ENCODE data around the gene SPRY4. TPM values are rescaled to one million over a fixed set of nuclear protein-coding genes. Genes with fewer than 3 reads are reported as not detected.
A peak's percentile ranks its signal among the peaks of the same experiment; 100 is the strongest.
"Not testable (repeated sequence)": the region's sequence is repeated elsewhere in the genome, so short reads cannot be mapped to it uniquely, and the experiment has no call there.

SPRY4 gene
- total RNA-seq, 3 donors from 2014 or later = 10.7 to 13.8 (median 11.6) TPM

DNA sequence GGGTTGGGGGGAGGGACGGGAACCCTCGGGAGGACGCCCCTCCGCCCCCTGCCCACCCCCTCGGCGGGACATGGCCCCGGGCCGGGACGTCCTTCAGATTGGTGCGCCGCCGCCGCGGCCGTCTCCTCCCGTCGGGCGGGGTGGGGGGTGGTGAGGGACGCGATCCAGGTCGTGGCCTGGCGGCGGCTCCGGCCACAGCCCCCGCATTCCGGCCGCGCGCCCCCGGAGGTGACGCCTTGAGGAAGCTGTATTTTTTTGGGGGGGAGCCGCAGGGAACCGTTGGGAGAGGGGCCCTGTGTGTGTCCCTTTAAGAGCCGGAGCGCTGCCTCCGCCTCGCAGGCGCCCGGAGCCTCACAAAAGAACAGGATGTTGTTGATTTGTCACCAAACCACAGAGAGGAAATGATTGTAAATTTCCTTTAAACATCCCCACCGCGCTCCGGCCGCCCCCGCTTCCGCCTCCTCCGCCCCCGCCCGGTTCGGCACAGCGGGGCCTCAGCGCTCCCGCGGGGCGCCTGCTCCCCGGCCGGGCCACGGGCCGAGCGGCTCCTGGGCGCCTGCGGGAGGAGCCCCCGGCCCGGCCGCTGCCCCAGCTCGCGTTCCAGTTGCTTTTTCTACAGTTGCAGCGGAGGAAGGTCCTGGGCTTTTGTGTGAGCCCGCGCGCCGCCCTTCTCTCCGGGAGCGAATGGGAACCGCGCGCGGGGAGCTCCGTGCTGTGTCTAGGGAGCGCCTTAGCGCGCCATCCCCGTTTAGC is 32.1 kb upstream of the SPRY4 start:
- TF ChIP-seq, protein P1, sequence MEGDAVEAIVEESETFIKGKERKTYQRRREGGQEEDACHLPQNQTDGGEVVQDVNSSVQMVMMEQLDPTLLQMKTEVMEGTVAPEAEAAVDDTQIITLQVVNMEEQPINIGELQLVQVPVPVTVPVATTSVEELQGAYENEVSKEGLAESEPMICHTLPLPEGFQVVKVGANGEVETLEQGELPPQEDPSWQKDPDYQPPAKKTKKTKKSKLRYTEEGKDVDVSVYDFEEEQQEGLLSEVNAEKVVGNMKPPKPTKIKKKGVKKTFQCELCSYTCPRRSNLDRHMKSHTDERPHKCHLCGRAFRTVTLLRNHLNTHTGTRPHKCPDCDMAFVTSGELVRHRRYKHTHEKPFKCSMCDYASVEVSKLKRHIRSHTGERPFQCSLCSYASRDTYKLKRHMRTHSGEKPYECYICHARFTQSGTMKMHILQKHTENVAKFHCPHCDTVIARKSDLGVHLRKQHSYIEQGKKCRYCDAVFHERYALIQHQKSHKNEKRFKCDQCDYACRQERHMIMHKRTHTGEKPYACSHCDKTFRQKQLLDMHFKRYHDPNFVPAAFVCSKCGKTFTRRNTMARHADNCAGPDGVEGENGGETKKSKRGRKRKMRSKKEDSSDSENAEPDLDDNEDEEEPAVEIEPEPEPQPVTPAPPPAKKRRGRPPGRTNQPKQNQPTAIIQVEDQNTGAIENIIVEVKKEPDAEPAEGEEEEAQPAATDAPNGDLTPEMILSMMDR (IDR thresholded peaks at IDR 0.05) = no peak
- intact Hi-C loops (cut with DNase I, micrococcal nuclease) = no loop called here

DNA sequence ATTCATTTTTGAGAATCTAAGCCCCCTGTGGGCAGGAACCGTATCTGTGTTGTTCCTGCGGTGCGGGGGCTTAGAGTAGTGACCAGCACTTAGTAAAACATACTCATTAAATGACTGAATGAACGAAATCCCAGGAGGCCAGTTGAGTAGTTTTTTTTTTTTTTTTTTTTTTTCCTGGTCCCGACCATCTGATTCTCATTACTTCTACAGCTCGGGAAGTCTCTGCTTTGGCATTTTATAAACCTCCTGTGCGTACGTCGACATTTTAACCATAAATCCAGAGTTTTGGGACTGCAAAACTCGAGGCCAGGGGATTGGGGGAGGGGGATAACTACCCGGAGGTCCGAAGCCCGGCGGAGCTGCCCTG is 31.5 kb upstream of the SPRY4 start:
- no peak for ATAC-seq
- no peaks in the 10 kb centered on the region for H3K9me3 ChIP-seq
- H3K36me3 ChIP-seq (ENCODE audit: low read depth) = no peaks in the 10 kb centered on the region
- H3K4me3 ChIP-seq = peak overlapping the region; percentile 30
- intact Hi-C loops (cut with DNase I, micrococcal nuclease) = no loop called here
- DNase-seq = no peak
- TF ChIP-seq, protein P1 (IDR thresholded peaks at IDR 0.05) = no peak
- peaks cover 8% of the 10 kb centered on the region for H3K4me1 ChIP-seq (ENCODE audit: low read depth)

More for the DNA sequence above, 32.1 kb upstream of the SPRY4 start:
- H3K4me1 ChIP-seq (ENCODE audit: low read depth) = peaks cover 8% of the 10 kb centered on the region
- DNase-seq (peak; percentile 82 to 92 (median 88)), ATAC-seq (peak; percentile 93)
- no peaks in the 10 kb centered on the region for H3K9me3 ChIP-seq
- H3K4me3 ChIP-seq = peak overlapping the region; percentile 30
- H3K36me3 ChIP-seq (ENCODE audit: low read depth) = no peaks in the 10 kb centered on the region

DNA sequence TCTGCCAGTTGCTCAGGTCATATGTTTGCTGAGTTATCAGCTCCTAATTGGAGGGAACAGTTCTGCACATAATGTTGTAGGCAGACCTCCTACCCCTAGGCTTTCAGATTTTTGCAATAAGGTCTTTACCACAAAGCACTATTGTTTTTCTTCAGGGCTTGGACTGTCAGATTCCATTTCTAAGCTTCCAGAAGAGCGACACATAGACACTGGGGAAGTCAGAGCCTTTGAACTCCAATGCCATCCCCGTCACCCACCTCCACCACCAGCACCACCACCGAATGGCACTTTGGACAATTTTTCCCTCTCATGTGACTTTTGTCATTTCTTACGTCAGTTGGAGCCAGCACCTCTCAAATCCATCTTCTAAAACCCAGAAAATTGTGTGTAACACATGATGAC is 28.3 kb upstream of the SPRY4 start:
- TF ChIP-seq, protein P1 (IDR thresholded peaks at IDR 0.05) = no peak
- intact Hi-C loops (cut with DNase I, micrococcal nuclease) = no loop called here
- ATAC-seq (no peak), DNase-seq (no peak)
- peaks cover 8% of the 10 kb centered on the region for H3K4me1 ChIP-seq (ENCODE audit: low read depth)
- no peak overlapping the region for H3K4me3 ChIP-seq
- no peaks in the 10 kb centered on the region for H3K9me3 ChIP-seq
- H3K36me3 ChIP-seq (ENCODE audit: low read depth) = no peaks in the 10 kb centered on the region

DNA sequence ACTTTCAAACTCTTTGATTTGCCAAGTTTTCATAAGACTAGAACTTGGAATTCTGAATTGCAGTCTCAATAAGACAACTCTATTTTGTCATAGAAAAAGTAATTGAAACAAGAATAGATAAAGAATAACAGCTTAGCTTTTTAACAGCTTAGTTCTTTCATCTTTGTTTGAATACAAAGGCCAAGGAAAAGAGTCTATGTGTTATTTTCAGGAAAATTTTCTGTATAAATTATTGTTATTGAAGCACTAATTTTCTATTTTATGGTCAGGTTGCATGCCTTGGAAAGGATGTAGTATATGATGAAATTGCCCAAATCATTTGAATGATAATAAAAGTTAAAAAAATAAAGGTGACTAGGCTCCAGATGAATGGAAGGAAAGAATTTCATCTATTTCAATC is 25.2 kb upstream of the SPRY4 start:
- peaks cover 6% of the 10 kb centered on the region for H3K9me3 ChIP-seq
- no peak for ATAC-seq
- H3K36me3 ChIP-seq (ENCODE audit: low read depth) = no peaks in the 10 kb centered on the region
- intact Hi-C loops (cut with DNase I, micrococcal nuclease) = no loop called here
- TF ChIP-seq, protein P1 (IDR thresholded peaks at IDR 0.05) = no peak
- no peak overlapping the region for H3K4me3 ChIP-seq
- H3K4me1 ChIP-seq (ENCODE audit: low read depth) = no peaks in the 10 kb centered on the region
- no peak for DNase-seq

DNA sequence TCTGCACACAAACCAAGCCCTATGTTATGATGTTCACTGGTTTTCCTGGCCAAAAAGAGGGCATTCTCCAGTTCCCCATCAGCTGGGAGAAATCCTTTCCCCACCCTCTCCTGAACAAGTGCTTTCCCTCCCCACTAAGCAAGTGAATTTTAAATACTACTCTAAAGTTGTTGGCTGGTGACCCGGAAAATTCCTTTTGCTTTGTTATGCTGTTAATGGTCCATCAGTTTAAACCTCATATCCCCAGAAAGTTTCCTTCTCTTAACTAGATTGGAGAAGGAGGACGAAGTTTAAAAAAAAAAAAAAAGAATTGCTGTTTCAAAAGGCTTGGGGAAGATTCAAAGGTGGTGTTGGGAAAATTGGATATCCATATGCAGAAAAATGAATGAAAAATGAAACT is 21.9 kb upstream of the SPRY4 start:
- Histone ChIP-seq H3K9me3 (peaks cover 16% of the 10 kb centered on the region), H3K36me3 (ENCODE audit: low read depth) (no peaks in the 10 kb centered on the region), H3K4me1 (ENCODE audit: low read depth) (no peaks in the 10 kb centered on the region), H3K4me3 (no peak overlapping the region)
- DNase-seq (no peak), ATAC-seq (no peak)
- TF ChIP-seq, protein P1 (IDR thresholded peaks at IDR 0.05) = no peak
- intact Hi-C loops (cut with DNase I, micrococcal nuclease) = no loop called here

DNA sequence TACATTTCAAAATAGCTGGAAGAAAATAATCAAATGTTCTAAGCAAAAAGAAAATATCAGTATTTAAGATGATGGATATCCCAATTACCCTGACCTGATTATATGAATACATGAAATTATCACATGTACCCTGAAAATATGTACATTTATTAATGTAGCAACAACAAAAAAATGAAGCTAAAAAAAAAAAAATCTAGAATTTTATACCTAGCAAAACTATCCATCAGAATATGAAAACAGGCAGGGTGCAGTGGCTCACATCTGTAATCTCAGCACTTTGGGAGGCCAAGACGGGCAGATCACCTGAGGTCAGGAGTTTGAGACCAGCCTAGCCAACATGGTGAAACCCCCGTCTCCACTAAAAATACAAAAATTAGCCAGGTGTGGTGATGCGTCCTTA is 20.1 kb upstream of the SPRY4 start:
- peaks cover 16% of the 10 kb centered on the region for H3K9me3 ChIP-seq
- ATAC-seq; H3K4me3 ChIP-seq; H3K36me3 ChIP-seq (ENCODE audit: low read depth); DNase-seq; H3K4me1 ChIP-seq (ENCODE audit: low read depth); intact Hi-C loops (cut with DNase I, micrococcal nuclease): not testable (repeated sequence)
